ENCODE results near the gene NSRP1. TPM values are rescaled to one million over a fixed set of nuclear protein-coding genes. Genes with fewer than 3 reads are reported as not detected.

NSRP1 gene
- total RNA-seq, 4 donors from 2014 or later, result 18.7 to 33.5 (median 22.8) TPM

GRCh38 chr17:30124273-30124796 lies 7.7 kb downstream of the NSRP1 start:
- Histone ChIP-seq H3K4me1 (peaks cover 15% of the 10 kb centered on the region), H3K27me3 (no peaks in the 10 kb centered on the region), H3K9me3 (no peaks in the 10 kb centered on the region), H3K27ac (no peak overlapping the region), H3K4me3 (no peak overlapping the region), H3K36me3 (peaks cover 40% of the 10 kb centered on the region)
- 98% methylated on average over 4 of the region's 4 CpGs for WGBS
- TF ChIP-seq, protein P1, sequence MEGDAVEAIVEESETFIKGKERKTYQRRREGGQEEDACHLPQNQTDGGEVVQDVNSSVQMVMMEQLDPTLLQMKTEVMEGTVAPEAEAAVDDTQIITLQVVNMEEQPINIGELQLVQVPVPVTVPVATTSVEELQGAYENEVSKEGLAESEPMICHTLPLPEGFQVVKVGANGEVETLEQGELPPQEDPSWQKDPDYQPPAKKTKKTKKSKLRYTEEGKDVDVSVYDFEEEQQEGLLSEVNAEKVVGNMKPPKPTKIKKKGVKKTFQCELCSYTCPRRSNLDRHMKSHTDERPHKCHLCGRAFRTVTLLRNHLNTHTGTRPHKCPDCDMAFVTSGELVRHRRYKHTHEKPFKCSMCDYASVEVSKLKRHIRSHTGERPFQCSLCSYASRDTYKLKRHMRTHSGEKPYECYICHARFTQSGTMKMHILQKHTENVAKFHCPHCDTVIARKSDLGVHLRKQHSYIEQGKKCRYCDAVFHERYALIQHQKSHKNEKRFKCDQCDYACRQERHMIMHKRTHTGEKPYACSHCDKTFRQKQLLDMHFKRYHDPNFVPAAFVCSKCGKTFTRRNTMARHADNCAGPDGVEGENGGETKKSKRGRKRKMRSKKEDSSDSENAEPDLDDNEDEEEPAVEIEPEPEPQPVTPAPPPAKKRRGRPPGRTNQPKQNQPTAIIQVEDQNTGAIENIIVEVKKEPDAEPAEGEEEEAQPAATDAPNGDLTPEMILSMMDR (IDR thresholded peaks at IDR 0.05), result no peak
- TF ChIP-seq EP300 (IDR thresholded peaks at IDR 0.05), result no peak
- TF ChIP-seq POLR2AphosphoS5 (IDR thresholded peaks at IDR 0.05), result no peak
- TF ChIP-seq POLR2A (IDR thresholded peaks at IDR 0.05), result no peak
- DNase-seq (ENCODE audit: low spot score in 2 of 2), result no peak

DNA sequence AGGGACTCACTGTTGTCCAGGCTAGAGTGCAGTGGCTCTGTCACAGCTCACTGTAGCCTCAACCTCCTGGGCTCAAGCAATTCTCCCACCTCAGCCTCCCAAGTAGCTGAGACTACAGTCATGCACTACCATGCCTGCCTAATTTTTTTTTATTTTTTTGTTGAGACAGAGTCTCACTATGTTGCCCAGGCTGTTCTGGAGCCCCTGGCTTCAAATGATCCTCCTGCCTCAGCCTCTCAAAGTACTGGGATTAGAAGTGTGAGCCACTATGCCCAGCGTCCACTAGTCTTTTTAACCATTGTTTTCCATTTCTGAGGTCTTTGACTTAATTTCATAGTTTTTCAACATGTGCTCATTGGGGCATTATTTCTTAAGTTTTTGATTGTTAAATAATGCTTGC lies 13.5 kb downstream of the NSRP1 start:
- H3K36me3 ChIP-seq, result peaks cover 34% of the 10 kb centered on the region
- H3K4me1 ChIP-seq, result peaks cover 4% of the 10 kb centered on the region
- 92% methylated on average over 1 of the region's 1 CpG for WGBS
- H3K27ac ChIP-seq, result no peak overlapping the region
- TF ChIP-seq, protein P1 (IDR thresholded peaks at IDR 0.05), result no peak
- TF ChIP-seq POLR2AphosphoS5 (IDR thresholded peaks at IDR 0.05), result no peak
- no peak for TF ChIP-seq POLR2A (IDR thresholded peaks at IDR 0.05)
- TF ChIP-seq EP300 (IDR thresholded peaks at IDR 0.05), result no peak
- H3K27me3 ChIP-seq, result no peaks in the 10 kb centered on the region
- no peak for DNase-seq (ENCODE audit: low spot score in 2 of 2)
- H3K4me3 ChIP-seq, result no peak overlapping the region
- no peaks in the 10 kb centered on the region for H3K9me3 ChIP-seq

GRCh38 chr17:30132615-30133014 lies 16.0 kb downstream of the NSRP1 start:
- TF ChIP-seq EP300 (IDR thresholded peaks at IDR 0.05) (no peak), POLR2AphosphoS5 (IDR thresholded peaks at IDR 0.05) (no peak), POLR2A (IDR thresholded peaks at IDR 0.05) (no peak)
- TF ChIP-seq, protein P1 (IDR thresholded peaks at IDR 0.05), result no peak
- Histone ChIP-seq H3K27me3 (no peaks in the 10 kb centered on the region), H3K9me3 (no peaks in the 10 kb centered on the region), H3K27ac (no peak overlapping the region), H3K36me3 (peaks cover 30% of the 10 kb centered on the region), H3K4me1 (no peaks in the 10 kb centered on the region), H3K4me3 (no peak overlapping the region)
- 74% methylated on average over 3 of the region's 3 CpGs for WGBS
- no peak for DNase-seq (ENCODE audit: low spot score in 2 of 2)

GRCh38 chr17:30133197-30133596 lies 16.6 kb downstream of the NSRP1 start:
- Histone ChIP-seq H3K4me1 (no peaks in the 10 kb centered on the region), H3K27ac (no peak overlapping the region), H3K9me3 (no peaks in the 10 kb centered on the region), H3K4me3 (no peak overlapping the region), H3K36me3 (peaks cover 25% of the 10 kb centered on the region), H3K27me3 (no peaks in the 10 kb centered on the region)
- DNase-seq (ENCODE audit: low spot score in 2 of 2), result no peak
- no peak for TF ChIP-seq EP300 (IDR thresholded peaks at IDR 0.05)
- TF ChIP-seq POLR2A (IDR thresholded peaks at IDR 0.05), result no peak
- TF ChIP-seq POLR2AphosphoS5 (IDR thresholded peaks at IDR 0.05), result no peak
- TF ChIP-seq, protein P1 (IDR thresholded peaks at IDR 0.05), result no peak
- WGBS, result 93% methylated on average over 3 of the region's 3 CpGs

- no peak overlapping the region for H3K4me3 ChIP-seq
- H3K36me3 ChIP-seq, result peaks cover 18% of the 10 kb centered on the region
- H3K27ac ChIP-seq, result no peak overlapping the region
- H3K27me3 ChIP-seq, result no peaks in the 10 kb centered on the region
- no peak for DNase-seq (ENCODE audit: low spot score in 2 of 2)
- no peak for TF ChIP-seq EP300 (IDR thresholded peaks at IDR 0.05)
- TF ChIP-seq, protein P1 (IDR thresholded peaks at IDR 0.05), result no peak
- TF ChIP-seq POLR2A (IDR thresholded peaks at IDR 0.05), result no peak
- TF ChIP-seq POLR2AphosphoS5 (IDR thresholded peaks at IDR 0.05), result no peak
- no peaks in the 10 kb centered on the region for H3K4me1 ChIP-seq
- H3K9me3 ChIP-seq, result no peaks in the 10 kb centered on the region
Measured at GRCh38 chr17:30134551-30134950, 17.9 kb downstream of the NSRP1 start.
